ENCODE results near the gene DPEP2.
"Not testable (repeated sequence)": the region's sequence is repeated elsewhere in the genome, so short reads cannot be mapped to it uniquely, and the experiment has no call there.

DNA sequence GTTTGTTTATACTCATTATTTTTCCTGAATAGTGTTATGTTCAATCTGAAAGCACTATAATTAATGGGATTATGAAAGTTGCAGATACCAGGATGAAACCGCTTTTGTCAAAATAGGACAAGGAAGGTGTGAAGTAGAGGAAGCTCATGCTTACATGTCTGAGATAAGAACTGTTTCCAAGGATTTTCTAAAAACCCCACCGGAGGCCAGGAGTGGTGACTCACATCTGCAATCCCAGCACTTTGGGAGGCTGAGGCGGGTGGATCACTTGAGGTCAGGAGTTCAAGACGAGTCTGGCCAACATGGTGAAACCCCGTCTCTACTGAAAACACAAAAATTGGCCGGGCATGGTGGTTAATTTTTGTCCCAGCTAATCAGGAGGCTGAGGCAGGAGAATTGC, 30.8 kb upstream of the DPEP2 start:
- TF ChIP-seq, protein P1, sequence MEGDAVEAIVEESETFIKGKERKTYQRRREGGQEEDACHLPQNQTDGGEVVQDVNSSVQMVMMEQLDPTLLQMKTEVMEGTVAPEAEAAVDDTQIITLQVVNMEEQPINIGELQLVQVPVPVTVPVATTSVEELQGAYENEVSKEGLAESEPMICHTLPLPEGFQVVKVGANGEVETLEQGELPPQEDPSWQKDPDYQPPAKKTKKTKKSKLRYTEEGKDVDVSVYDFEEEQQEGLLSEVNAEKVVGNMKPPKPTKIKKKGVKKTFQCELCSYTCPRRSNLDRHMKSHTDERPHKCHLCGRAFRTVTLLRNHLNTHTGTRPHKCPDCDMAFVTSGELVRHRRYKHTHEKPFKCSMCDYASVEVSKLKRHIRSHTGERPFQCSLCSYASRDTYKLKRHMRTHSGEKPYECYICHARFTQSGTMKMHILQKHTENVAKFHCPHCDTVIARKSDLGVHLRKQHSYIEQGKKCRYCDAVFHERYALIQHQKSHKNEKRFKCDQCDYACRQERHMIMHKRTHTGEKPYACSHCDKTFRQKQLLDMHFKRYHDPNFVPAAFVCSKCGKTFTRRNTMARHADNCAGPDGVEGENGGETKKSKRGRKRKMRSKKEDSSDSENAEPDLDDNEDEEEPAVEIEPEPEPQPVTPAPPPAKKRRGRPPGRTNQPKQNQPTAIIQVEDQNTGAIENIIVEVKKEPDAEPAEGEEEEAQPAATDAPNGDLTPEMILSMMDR (IDR thresholded peaks at IDR 0.05 in 2 of 3, conservative IDR thresholded peaks at IDR 0.05 in 1 of 3; ENCODE audit: control insufficient read depth in 2 of 3, extremely low read depth in 1 of 3, insufficient read depth in 1 of 3, low read depth in 3 of 3, low read length in 3 of 3), result not testable (repeated sequence)
- not testable (repeated sequence) for TF ChIP-seq POLR2AphosphoS5 (IDR thresholded peaks at IDR 0.05; ENCODE audit: low read length); NR2F1 (conservative IDR thresholded peaks at IDR 0.05); TARDBP (IDR thresholded peaks at IDR 0.05; ENCODE audit: borderline replicate concordance); EGR1 (IDR thresholded peaks at IDR 0.05; ENCODE audit: borderline replicate concordance in 1 of 2, low read depth in 2 of 2, low read length in 2 of 2)
- TF ChIP-seq, protein P2, sequence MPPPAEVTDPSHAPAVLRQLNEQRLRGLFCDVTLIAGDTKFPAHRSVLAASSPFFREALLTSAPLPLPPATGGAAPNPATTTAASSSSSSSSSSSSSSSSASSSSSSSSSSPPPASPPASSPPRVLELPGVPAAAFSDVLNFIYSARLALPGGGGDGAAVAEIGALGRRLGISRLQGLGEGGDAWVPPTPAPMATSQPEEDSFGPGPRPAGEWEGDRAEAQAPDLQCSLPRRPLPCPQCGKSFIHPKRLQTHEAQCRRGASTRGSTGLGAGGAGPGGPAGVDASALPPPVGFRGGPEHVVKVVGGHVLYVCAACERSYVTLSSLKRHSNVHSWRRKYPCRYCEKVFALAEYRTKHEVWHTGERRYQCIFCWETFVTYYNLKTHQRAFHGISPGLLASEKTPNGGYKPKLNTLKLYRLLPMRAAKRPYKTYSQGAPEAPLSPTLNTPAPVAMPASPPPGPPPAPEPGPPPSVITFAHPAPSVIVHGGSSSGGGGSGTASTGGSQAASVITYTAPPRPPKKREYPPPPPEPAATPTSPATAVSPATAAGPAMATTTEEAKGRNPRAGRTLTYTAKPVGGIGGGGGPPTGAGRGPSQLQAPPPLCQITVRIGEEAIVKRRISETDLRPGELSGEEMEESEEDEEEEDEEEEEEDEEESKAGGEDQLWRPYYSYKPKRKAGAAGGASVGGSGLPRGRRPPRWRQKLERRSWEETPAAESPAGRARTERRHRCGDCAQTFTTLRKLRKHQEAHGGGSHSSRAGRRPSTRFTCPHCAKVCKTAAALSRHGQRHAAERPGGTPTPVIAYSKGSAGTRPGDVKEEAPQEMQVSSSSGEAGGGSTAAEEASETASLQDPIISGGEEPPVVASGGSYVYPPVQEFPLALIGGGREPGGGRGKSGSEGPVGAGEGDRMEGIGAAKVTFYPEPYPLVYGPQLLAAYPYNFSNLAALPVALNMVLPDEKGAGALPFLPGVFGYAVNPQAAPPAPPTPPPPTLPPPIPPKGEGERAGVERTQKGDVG (CRISPR knock-in tag; IDR thresholded peaks at IDR 0.05), result not testable (repeated sequence)

All from GM12878 (cell line).